SU-DHL-6 (cell line): ENCODE data around the gene CLDN10.

ENCODE experiments used
- H2AFZ ChIP-seq: fragments of 200-600 bp; sonication (generic); 2 replicates; pipeline ENCODE4 v1.6.1; 2014; ENCODE audit warnings: low read depth, mild to moderate bottlenecking, moderate library complexity, mixed read lengths, antibody characterized with exemption, low read length; ENCODE audit not compliant: severe bottlenecking
- H3F3A ChIP-seq: fragments of 200-600 bp; shearing (Covaris generic); 2 replicates; pipeline ENCODE4 v1.6.0; 2016; ENCODE audit warnings: antibody characterized with exemption, mild to moderate bottlenecking; ENCODE audit not compliant: insufficient read depth
- H3K27ac ChIP-seq: fragments of 200-600 bp; sonication (generic); 2 replicates; pipeline ENCODE4 v1.5.1; 2016; ENCODE audit warnings: low read depth, mild to moderate bottlenecking, low read length, moderate library complexity, mixed read lengths
- H3K27me3 ChIP-seq: fragments of 200-600 bp; sonication (generic), shearing (Covaris generic); 2 replicates; pipeline ENCODE4 v1.6.0; 2014; ENCODE audit warnings: mild to moderate bottlenecking, low read length
- H3K36me3 ChIP-seq: fragments of 200-600 bp; sonication (generic); 2 replicates; pipeline ENCODE4 v1.6.1; 2014; ENCODE audit warnings: mild to moderate bottlenecking, low read length, mixed read lengths
- H3K4me2 ChIP-seq: fragments of 300-600, 200-600 bp; shearing (Covaris generic), sonication (generic); 2 replicates; pipeline ENCODE4 v1.6.0; 2014; ENCODE audit warnings: low read length, low read depth, mild to moderate bottlenecking; ENCODE audit not compliant: poor library complexity, severe bottlenecking
- H3K4me3 ChIP-seq: fragments of 200-600 bp; sonication (generic); 2 replicates; pipeline ENCODE4 v1.5.1; 2014; ENCODE audit warnings: antibody characterized with exemption, low read length, mild to moderate bottlenecking, mixed read lengths; ENCODE audit not compliant: insufficient read depth, poor library complexity, severe bottlenecking
- H3K79me2 ChIP-seq: fragments of 200-600 bp; sonication (generic); 2 replicates; pipeline ENCODE4 v1.6.1; 2014; ENCODE audit warnings: mild to moderate bottlenecking, low read length, moderate library complexity; ENCODE audit not compliant: insufficient read depth
- H3K9ac ChIP-seq: fragments of 200-600 bp; sonication (generic); 2 replicates; pipeline ENCODE4 v1.7.0; 2014; ENCODE audit warnings: mild to moderate bottlenecking, low read length
- H3K9me2 ChIP-seq: fragments of 200-600 bp; sonication (generic); replicated peaks from 2 replicates; pipeline ENCODE4 v1.6.1; 2014; ENCODE audit warnings: low read length; ENCODE audit not compliant: insufficient read depth
- H3K9me3 ChIP-seq: fragments of 200-600 bp; sonication (generic); 2 replicates; pipeline ENCODE4 v1.6.1; 2014; ENCODE audit warnings: low read length, mixed read lengths; ENCODE audit not compliant: insufficient read depth
- H4K20me1 ChIP-seq: fragments of 200-600 bp; sonication (generic); 2 replicates; pipeline ENCODE4 v1.6.1; 2014; ENCODE audit warnings: low read depth, mild to moderate bottlenecking, antibody characterized with exemption, low read length, moderate library complexity, mixed read lengths
- EZH2phosphoT487 ChIP-seq: fragments of 200-600 bp; sonication (generic), shearing (Covaris generic); conservative IDR thresholded peaks from 2 replicates; pipeline ENCODE4 v1.6.1; 2018; ENCODE audit warnings: mild to moderate bottlenecking, antibody characterized with exemption, low read length, moderate library complexity, mixed read lengths
- TF ChIP-seq, protein P1 (sequence below): fragments of 200-600 bp; sonication (generic); IDR thresholded peaks from one replicate; pipeline ENCODE4 v1.5.1; 2017; ENCODE audit warnings: antibody characterized with exemption, mild to moderate bottlenecking, low read length, moderate library complexity; ENCODE audit not compliant: insufficient read depth, poor library complexity, severe bottlenecking

Gene CLDN10

DNA sequence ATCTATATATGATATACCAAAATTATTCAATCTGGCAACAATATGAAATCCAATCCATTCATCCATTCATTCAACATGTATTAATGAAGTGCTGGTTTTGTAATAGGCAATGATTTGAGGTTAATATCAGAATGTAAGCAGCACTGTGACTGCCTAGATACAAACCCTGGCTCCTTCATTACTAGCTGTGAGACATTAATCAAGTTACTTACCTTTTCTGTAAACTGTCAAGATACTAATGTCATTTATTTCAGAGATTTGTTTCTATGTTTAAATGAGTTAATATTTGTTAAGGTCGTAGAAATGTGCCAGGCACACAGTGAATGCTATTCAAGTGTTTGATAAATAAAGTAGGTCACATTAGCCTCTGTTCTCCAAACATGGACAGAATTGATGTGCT is 40.9 kb downstream of the CLDN10 start:
- Histone ChIP-seq H4K20me1 (no peaks in the 10 kb centered on the region), H3K36me3 (no peaks in the 10 kb centered on the region), H3K9ac (no peak overlapping the region), H3K27ac (no peak overlapping the region), H3F3A (no peaks in the 10 kb centered on the region), H2AFZ (no peak overlapping the region), H3K27me3 (no peaks in the 10 kb centered on the region), H3K79me2 (no peaks in the 10 kb centered on the region), H3K4me2 (no peak overlapping the region), H3K9me3 (no peaks in the 10 kb centered on the region), H3K9me2 (no peaks in the 10 kb centered on the region), H3K4me3 (no peak overlapping the region)
- TF ChIP-seq EZH2phosphoT487, result no peak
- TF ChIP-seq, protein P1, sequence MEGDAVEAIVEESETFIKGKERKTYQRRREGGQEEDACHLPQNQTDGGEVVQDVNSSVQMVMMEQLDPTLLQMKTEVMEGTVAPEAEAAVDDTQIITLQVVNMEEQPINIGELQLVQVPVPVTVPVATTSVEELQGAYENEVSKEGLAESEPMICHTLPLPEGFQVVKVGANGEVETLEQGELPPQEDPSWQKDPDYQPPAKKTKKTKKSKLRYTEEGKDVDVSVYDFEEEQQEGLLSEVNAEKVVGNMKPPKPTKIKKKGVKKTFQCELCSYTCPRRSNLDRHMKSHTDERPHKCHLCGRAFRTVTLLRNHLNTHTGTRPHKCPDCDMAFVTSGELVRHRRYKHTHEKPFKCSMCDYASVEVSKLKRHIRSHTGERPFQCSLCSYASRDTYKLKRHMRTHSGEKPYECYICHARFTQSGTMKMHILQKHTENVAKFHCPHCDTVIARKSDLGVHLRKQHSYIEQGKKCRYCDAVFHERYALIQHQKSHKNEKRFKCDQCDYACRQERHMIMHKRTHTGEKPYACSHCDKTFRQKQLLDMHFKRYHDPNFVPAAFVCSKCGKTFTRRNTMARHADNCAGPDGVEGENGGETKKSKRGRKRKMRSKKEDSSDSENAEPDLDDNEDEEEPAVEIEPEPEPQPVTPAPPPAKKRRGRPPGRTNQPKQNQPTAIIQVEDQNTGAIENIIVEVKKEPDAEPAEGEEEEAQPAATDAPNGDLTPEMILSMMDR, result no peak

DNA sequence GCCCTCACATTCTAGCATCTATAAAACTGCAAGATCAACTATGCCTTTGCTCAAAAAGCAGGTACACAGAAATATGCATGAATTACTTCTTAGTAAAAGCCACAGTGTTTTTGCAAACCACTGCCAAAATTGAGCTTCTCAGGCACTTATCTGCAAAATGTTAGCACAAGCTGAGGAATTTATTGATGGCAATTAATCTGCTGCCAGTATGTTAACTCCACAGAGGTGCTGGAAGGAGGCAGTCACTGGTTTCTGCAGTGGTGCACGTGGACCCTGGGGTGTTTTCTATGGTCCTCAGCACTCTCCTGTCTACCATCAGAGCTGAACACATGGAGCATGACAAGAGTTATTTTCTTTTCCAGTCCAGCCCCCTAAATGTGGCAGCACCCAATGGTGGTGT is 44.2 kb downstream of the CLDN10 start:
- H3K36me3 ChIP-seq, result no peaks in the 10 kb centered on the region
- H4K20me1 ChIP-seq, result no peaks in the 10 kb centered on the region
- H3K9me2 ChIP-seq, result no peaks in the 10 kb centered on the region
- no peaks in the 10 kb centered on the region for H3K9me3 ChIP-seq
- H3K27me3 ChIP-seq, result no peaks in the 10 kb centered on the region
- no peak for TF ChIP-seq EZH2phosphoT487
- TF ChIP-seq, protein P1, result no peak
- no peaks in the 10 kb centered on the region for H3F3A ChIP-seq
- no peak overlapping the region for H3K27ac ChIP-seq
- no peaks in the 10 kb centered on the region for H3K79me2 ChIP-seq
- H3K4me2 ChIP-seq, result no peak overlapping the region
- H3K4me3 ChIP-seq, result no peak overlapping the region
- H3K9ac ChIP-seq, result no peak overlapping the region
- no peak overlapping the region for H2AFZ ChIP-seq

- no peak overlapping the region for H3K4me2 ChIP-seq
- H3K79me2 ChIP-seq, result no peaks in the 10 kb centered on the region
- no peak overlapping the region for H2AFZ ChIP-seq
- no peaks in the 10 kb centered on the region for H3K27me3 ChIP-seq
- H3F3A ChIP-seq, result no peaks in the 10 kb centered on the region
- no peak overlapping the region for H3K4me3 ChIP-seq
- no peaks in the 10 kb centered on the region for H3K9me2 ChIP-seq
- no peaks in the 10 kb centered on the region for H4K20me1 ChIP-seq
- no peaks in the 10 kb centered on the region for H3K9me3 ChIP-seq
- TF ChIP-seq EZH2phosphoT487, result no peak
- TF ChIP-seq, protein P1, result no peak
- no peak overlapping the region for H3K27ac ChIP-seq
- no peaks in the 10 kb centered on the region for H3K36me3 ChIP-seq
- no peak overlapping the region for H3K9ac ChIP-seq
These were observed 48.7 kb downstream of the CLDN10 start for GRCh38 chr13:95601216-95601615.

DNA sequence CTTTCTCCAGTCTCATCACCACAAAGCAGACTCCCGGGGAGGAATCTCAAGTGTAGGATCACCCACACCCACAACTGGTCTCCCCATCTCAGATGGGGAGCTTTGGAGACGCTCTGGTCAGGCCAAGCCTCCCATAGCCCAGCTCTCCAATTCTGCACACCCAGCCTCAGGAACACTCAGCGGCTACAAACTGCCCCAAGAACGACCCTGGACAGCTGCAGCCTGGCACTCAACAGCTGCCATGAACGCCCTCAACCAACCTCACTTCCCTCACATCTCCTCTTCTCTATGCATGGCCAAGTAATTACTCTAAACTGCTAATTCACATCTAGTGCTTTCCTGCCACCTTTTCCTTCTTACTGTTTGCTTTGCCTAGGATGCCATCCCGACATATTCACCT is 49.4 kb downstream of the CLDN10 start:
- Histone ChIP-seq H3K9me3 (no peaks in the 10 kb centered on the region), H3K9ac (no peak overlapping the region), H3K27ac (no peak overlapping the region), H3K27me3 (no peaks in the 10 kb centered on the region), H3K4me3 (no peak overlapping the region), H2AFZ (no peak overlapping the region), H3K36me3 (no peaks in the 10 kb centered on the region), H4K20me1 (no peaks in the 10 kb centered on the region), H3K79me2 (no peaks in the 10 kb centered on the region), H3K9me2 (no peaks in the 10 kb centered on the region), H3K4me2 (no peak overlapping the region), H3F3A (no peaks in the 10 kb centered on the region)
- no peak for TF ChIP-seq EZH2phosphoT487
